Measurements from ENCODE around the gene KIFC3. TPM values are rescaled to one million over a fixed set of nuclear protein-coding genes. Genes with fewer than 3 reads are reported as not detected.

Gene KIFC3
- total RNA-seq, 2 experiments from 2014 or later: not detected

DNA sequence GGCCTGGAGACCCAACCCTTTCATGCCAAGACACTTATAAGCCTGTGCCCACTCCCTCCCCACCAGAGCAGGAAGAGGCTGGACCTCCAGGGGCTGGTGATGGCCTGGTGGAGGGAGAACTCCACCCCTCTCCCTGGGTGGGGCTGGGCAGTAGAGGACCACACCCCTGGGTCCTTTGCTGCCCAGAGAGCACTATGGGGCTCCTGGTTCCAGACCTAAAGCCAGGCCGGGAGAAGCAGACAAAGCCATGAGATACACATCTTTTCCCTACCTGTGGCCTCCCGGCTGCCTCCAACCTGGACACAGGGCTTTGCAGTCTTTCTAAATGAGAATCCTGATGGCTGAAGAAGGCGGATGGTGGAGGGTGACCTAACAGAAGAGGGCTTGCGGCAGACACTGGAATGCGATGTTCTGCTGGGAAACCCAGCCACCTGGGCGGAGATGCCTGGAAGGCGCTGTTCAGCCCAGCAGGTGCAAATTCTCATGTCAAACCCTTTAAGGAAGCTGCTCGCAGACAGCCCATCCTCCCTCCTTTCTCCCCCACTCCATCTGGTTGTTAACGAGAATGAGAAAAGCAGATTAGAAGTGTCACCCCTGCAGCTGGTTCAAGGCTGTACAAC lies 43.9 kb upstream of the KIFC3 start:
- H3K4me3 Mint-ChIP-seq: no peak overlapping the region
- ATAC-seq (ENCODE audit: poor library complexity) (no peak), DNase-seq (no peak)
- no peak overlapping the region for H3K27ac Mint-ChIP-seq
- Histone ChIP-seq H3K4me3 (ENCODE audit: low read length) (no peak overlapping the region), H3K4me1 (ENCODE audit: insufficient read depth, low read length) (no peaks in the 10 kb centered on the region), H3K36me3 (ENCODE audit: insufficient read depth, low read length) (no peaks in the 10 kb centered on the region), H3K9me3 (ENCODE audit: control insufficient read depth in 1 of 2, insufficient read depth in 1 of 2, low read length in 2 of 2) (no peaks in the 10 kb centered on the region), H3K27ac (ENCODE audit: low read depth in 1 of 2, low read length in 2 of 2) (no peak overlapping the region), H3K27me3 (ENCODE audit: control insufficient read depth in 1 of 2, insufficient read depth in 2 of 2, low read length in 2 of 2) (no peaks in the 10 kb centered on the region)
- CTCF ChIA-PET: no interaction called here
- no peaks in the 10 kb centered on the region for H3K9me3 Mint-ChIP-seq
- H3K36me3 Mint-ChIP-seq (ENCODE audit: low read depth): no peaks in the 10 kb centered on the region
- TF ChIP-seq, protein P1, sequence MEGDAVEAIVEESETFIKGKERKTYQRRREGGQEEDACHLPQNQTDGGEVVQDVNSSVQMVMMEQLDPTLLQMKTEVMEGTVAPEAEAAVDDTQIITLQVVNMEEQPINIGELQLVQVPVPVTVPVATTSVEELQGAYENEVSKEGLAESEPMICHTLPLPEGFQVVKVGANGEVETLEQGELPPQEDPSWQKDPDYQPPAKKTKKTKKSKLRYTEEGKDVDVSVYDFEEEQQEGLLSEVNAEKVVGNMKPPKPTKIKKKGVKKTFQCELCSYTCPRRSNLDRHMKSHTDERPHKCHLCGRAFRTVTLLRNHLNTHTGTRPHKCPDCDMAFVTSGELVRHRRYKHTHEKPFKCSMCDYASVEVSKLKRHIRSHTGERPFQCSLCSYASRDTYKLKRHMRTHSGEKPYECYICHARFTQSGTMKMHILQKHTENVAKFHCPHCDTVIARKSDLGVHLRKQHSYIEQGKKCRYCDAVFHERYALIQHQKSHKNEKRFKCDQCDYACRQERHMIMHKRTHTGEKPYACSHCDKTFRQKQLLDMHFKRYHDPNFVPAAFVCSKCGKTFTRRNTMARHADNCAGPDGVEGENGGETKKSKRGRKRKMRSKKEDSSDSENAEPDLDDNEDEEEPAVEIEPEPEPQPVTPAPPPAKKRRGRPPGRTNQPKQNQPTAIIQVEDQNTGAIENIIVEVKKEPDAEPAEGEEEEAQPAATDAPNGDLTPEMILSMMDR (IDR thresholded peaks at IDR 0.05): no peak
- no peaks in the 10 kb centered on the region for H3K27me3 Mint-ChIP-seq
- intact Hi-C loops (cut with DNase I, micrococcal nuclease): no loop called here
- POLR2A ChIA-PET: no interaction called here
- peaks cover 6% of the 10 kb centered on the region for H3K4me1 Mint-ChIP-seq (ENCODE audit: low read depth)

DNA sequence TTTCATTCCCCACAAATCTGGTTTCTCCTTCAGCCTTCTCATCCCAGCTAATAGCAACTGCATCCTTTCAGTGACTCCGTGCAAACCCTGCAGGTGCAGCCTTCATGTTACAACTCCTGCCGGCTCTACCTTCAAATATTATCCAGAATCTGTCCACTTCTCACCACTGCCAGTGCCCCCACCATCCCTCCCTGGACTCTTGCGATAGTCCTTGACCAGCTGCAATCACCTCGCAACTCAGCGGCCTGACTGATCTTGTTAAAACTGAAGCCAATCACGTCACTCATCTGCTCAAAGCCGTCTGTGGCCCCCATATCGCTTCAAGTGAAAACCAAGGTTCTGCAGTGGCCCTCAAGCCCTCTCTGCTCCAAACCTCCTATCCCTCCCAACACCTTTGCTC lies 42.8 kb upstream of the KIFC3 start:
- POLR2A ChIA-PET: no interaction called here
- Mint-ChIP-seq H3K4me1 (ENCODE audit: low read depth) (peaks cover 6% of the 10 kb centered on the region), H3K27me3 (no peaks in the 10 kb centered on the region), H3K36me3 (ENCODE audit: low read depth) (no peaks in the 10 kb centered on the region), H3K4me3 (no peak overlapping the region), H3K27ac (no peak overlapping the region), H3K9me3 (no peaks in the 10 kb centered on the region)
- DNase-seq (no peak), ATAC-seq (ENCODE audit: poor library complexity) (no peak)
- Histone ChIP-seq H3K9me3 (ENCODE audit: control insufficient read depth in 1 of 2, insufficient read depth in 1 of 2, low read length in 2 of 2) (no peaks in the 10 kb centered on the region), H3K4me3 (ENCODE audit: low read length) (no peak overlapping the region), H3K36me3 (ENCODE audit: insufficient read depth, low read length) (no peaks in the 10 kb centered on the region), H3K4me1 (ENCODE audit: insufficient read depth, low read length) (no peaks in the 10 kb centered on the region), H3K27ac (ENCODE audit: low read depth in 1 of 2, low read length in 2 of 2) (no peak overlapping the region), H3K27me3 (ENCODE audit: control insufficient read depth in 1 of 2, insufficient read depth in 2 of 2, low read length in 2 of 2) (no peaks in the 10 kb centered on the region)
- CTCF ChIA-PET: no interaction called here
- TF ChIP-seq, protein P1 (IDR thresholded peaks at IDR 0.05): no peak
- intact Hi-C loops (cut with DNase I, micrococcal nuclease): no loop called here

DNA sequence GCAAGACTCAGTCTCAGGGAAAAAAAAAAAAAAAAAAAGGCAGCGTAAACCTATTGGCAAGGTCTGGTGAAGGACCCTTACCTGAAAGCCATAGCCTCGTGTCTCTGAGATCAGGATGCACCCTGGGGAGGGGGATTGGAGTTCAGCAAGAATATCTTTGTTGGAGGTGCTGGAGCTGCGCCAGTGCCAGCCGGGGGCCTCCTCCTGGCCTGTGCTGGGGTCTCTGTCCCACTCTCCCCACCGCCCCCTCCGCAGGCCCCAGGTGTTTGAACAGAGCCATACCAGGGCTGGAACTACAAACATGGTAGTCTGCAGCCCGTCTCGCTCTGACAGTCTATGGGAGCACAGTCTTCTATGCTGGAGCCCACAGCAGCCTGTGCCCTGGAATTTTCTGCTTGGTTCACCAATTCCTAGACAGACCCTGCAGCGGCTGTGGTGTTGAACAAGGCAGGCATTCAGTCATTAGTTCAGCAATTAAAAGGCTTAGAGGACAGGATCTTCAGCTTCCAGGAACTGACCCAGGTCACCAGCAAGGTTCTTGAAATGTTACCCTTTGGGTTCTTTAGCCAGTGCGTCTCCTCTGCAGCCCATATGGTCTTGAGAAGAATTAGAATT lies 42.2 kb upstream of the KIFC3 start:
- no peak overlapping the region for H3K27ac Mint-ChIP-seq
- no peak overlapping the region for H3K4me3 Mint-ChIP-seq
- TF ChIP-seq, protein P1 (IDR thresholded peaks at IDR 0.05): no peak
- no peak for ATAC-seq (ENCODE audit: poor library complexity)
- no peaks in the 10 kb centered on the region for H3K9me3 Mint-ChIP-seq
- H3K4me1 Mint-ChIP-seq (ENCODE audit: low read depth): peaks cover 6% of the 10 kb centered on the region
- no peaks in the 10 kb centered on the region for H3K9me3 ChIP-seq (ENCODE audit: control insufficient read depth in 1 of 2, insufficient read depth in 1 of 2, low read length in 2 of 2)
- CTCF ChIA-PET: no interaction called here
- no peaks in the 10 kb centered on the region for H3K4me1 ChIP-seq (ENCODE audit: insufficient read depth, low read length)
- no peak for DNase-seq
- no peak overlapping the region for H3K27ac ChIP-seq (ENCODE audit: low read depth in 1 of 2, low read length in 2 of 2)
- no peaks in the 10 kb centered on the region for H3K27me3 ChIP-seq (ENCODE audit: control insufficient read depth in 1 of 2, insufficient read depth in 2 of 2, low read length in 2 of 2)
- no peaks in the 10 kb centered on the region for H3K27me3 Mint-ChIP-seq
- no peak overlapping the region for H3K4me3 ChIP-seq (ENCODE audit: low read length)
- no peaks in the 10 kb centered on the region for H3K36me3 Mint-ChIP-seq (ENCODE audit: low read depth)
- H3K36me3 ChIP-seq (ENCODE audit: insufficient read depth, low read length): no peaks in the 10 kb centered on the region
- POLR2A ChIA-PET: no interaction called here
- intact Hi-C loops (cut with DNase I, micrococcal nuclease): no loop called here

All from CD4-positive, alpha-beta T cell (primary cell).